Mucosa of gallbladder (tissue), 1 donor: Measurements from ENCODE around the gene BCAR3. TPM values are rescaled to one million over a fixed set of nuclear protein-coding genes. Genes with fewer than 3 reads are reported as not detected.
"Not testable (repeated sequence)": the region's sequence is repeated elsewhere in the genome, so short reads cannot be mapped to it uniquely, and the experiment has no call there.

ENCODE experiments used
- DNase-seq: peaks from one replicate; pipeline ENCODE4 v3.0.0-alpha.2; 2020; ENCODE audit warnings: low spot score
- total RNA-seq: library from RNA; stranded (reverse); gene quantifications from one replicate; pipeline ENCODE4 v1.2.1, GENCODE V29; 2021
- donor health status: DM: no; HTN: no; CAD: no.

BCAR3 gene
- total RNA-seq, 1 donor from 2014 or later = 51.8 TPM

DNA sequence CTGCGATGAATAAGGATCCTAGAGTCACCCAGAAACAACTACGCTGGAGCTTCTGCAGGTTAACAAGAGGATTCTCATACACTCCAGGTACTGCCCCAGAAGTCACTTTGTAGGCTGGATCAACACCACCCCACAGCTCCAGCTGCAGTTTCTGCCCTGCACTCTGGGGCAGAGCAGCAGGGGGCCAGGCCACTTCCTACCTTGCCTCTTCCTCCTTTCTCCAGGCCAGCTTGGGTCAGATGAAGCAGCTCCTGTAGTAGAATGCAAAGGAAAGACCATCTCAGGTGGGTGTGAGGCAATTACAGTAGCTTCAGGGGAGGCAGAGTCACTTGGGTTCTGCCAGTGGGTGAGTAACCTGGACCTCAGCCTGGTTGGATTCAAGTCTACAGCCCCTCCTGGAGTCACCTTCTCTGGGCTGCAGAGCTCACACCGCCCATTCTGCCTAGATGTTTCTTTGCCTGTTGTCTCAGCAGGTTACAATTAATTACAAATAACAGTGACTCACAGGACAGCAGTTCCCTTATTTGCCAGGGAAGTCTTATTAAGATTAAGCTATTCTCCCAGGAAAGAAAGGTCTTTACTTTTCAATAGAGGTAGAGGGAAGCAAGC is 24.4 kb upstream of the BCAR3 start:
- DNase-seq = no peak

DNA sequence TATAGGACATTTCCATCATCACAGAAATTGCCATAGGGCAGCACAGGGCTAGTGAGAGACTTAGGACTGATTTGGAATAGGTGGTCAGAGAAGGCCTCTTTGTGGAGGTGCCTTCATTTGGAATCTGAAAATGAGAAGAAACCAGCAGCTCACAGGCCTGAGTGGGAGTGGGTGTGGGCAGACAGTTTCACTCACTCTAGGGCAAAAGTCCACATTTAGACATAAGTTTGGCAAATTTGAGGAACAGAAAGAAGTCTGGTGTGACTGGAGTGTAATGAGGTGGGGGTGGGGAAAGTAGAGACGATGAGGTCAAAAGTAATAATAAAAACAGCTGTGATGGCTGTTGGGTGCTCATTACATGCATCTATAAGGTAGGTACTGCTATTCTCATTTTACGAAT is 22.4 kb upstream of the BCAR3 start:
- no peak for DNase-seq

DNA sequence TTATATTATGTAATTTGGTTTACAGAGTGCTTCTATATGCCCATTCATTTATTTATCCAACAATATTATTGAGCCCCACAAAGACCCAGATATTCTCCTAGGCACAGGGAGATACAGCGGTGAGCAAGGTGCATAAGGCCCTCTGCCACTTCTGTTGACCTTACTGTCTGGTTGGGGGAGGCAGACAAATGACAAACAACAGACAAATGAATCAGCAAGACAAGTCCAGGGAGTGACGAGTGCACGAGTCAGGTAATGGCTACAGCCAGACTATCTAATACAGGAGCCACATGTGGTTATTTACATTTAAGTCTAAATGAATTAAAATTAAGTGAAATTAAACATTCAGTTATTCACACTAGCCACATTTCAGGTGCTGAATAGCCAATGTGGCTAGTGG is 22.0 kb upstream of the BCAR3 start:
- DNase-seq = no peak

DNA sequence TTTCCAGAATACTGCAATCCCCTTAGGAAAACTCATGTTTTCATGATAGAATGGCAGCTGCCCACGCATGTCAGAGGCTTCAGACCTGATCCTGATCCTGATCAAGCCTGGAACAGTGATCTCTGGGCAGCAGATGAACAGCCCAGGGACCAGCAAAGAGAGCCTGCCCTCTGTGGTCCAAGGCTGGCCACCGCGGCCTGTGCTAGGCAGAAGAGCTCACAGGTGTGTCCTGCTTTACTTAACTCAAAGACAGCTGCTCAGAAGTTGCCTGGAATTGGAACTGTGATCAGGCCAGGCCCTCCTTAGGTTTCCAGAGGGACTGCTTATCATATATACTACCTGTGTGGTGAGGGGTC is 21.2 kb upstream of the BCAR3 start:
- DNase-seq = no peak

DNA sequence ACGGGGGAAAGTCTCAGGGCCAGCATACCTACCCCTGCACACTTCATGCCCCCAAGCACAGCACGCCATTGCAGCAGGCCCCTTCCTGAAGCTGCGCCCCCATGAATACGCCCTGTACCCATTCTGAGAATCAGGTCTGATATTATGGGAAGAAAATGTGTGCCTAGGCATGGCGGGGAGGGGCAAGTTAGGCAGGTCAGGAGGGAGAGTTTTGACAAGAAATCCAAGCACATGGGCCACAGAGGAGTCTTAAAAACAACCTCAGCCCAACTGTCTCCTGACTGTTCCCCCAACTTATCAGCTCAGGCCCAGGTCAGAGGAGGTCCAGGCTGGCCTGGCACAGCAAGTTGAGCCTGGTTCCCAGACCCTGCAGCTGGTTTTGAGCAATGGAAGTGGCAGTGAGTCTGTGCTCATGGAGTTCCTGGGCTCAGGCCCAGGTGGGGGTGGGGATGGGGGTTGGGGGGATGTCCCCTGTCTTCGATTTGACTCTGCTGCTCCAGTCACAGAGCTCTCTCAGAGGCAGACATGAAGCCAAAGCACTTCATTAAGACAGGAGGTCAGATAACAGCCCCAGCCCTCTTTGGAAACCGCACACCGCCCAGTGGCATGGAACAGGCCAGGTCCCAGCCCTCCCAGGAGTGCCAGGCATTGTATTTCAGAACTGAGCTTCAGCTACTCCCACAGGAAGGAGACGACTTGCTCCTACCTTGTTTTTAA is 20.6 kb upstream of the BCAR3 start:
- no peak for DNase-seq

DNA sequence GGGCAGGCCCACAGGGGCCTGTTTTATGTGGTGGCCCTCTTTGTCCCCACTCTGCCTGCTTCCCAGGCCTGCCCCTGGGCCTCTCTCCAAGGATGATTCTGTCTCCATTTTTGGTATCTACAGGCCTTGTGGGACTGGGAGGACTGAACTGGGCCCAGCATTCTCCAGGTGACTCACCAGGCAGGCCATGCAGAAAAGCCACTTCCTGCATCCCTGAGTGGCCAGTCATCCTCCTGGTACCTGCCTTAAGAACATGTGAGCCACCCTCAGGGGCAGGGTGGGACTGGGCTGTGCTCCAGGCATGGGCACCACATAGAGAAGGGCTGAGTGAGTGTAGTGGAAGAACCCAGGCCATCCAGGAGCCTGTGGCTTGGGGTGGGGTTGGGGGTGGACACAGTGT is 20.0 kb upstream of the BCAR3 start:
- DNase-seq = no peak

DNA sequence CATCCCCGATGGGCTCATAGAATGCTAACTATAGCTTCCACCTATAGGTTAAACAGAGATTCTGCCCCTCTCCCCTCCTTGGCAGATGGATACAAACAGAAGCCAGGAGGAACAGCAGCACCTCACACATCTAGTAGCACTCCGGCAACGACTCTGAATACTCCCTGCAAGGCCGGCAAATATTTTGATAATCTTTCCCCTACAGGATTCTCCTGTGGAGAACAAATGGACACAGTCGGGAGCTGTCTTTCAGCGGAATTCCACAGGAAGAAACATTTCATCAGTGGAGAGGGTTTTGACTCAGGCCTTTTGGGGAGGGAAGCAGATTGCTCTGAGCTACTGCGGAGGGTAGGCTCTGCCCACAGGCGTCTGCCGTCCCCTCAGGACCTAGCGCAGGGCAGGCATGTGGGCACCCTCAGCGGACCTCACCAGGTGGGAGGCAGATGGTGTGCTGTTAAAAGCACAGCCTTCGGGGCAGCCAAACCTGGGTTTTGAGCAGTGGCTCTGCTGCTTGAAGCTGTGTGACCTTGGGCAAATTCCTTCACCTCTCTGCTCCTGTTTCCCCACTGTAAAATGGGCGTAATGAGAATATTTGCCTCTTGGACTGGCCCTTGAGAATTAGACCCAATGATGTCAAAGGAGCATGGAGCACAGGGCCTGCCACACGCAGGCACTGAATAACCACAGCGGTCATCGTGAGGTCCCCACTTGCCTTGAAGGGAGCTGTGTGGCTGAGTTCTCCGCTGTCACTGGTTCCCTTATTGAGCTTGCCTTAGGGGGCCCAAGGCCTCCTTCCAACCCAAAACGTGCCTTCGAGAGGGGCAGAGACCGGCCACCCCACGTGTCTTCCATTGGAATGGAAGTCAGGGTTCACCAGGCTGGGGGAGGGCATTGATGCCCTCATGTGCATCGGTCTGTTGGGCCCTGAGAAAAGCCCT is 19.2 kb upstream of the BCAR3 start:
- DNase-seq = no peak

DNA sequence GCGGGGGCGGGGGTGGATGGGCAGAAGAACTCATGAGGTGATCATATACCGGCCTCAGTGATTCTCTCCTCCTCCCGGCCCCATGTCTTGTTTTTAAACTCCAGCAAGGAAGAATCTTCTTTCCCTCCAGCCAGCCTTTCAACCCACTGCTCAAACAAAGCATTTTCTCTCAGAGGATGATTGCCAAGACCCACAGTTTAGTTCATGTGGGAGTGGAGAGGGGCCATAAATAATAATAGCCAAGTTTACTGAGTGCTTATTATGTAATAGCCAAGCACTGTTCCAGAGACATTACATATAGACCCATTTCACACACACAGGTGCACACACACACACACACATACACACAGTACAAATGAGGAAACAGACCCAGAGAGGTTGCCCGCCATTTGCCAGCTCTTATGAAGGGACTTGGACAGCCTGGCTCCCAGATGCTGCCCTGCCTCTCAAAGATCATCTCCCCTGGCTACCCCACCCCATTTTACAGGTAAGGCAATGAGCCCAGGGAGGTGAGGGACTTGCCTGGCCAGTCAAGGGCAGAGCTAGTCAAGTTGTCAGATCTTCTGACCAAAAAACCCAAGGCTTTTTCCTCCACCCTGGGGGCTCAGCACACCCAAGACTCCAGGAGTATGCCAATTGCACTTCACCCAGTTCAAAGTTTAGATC is 18.0 kb upstream of the BCAR3 start:
- no peak for DNase-seq

DNA sequence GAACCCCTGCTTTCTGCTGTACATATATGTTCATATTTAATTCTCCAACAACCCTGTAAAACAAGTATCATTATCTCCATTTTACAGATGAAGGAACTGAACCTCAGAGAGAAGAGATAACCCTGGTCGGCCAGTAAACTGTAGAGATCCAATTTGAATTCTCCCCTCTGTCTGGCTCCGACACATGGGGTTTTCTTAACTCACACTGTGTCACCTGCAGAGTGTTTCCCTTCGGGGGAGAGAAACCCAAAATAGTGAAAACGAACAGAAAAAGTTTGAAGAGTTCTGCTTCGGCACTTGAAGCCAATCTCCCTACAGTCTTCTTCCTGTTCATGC is 17.4 kb upstream of the BCAR3 start:
- DNase-seq = no peak

DNA sequence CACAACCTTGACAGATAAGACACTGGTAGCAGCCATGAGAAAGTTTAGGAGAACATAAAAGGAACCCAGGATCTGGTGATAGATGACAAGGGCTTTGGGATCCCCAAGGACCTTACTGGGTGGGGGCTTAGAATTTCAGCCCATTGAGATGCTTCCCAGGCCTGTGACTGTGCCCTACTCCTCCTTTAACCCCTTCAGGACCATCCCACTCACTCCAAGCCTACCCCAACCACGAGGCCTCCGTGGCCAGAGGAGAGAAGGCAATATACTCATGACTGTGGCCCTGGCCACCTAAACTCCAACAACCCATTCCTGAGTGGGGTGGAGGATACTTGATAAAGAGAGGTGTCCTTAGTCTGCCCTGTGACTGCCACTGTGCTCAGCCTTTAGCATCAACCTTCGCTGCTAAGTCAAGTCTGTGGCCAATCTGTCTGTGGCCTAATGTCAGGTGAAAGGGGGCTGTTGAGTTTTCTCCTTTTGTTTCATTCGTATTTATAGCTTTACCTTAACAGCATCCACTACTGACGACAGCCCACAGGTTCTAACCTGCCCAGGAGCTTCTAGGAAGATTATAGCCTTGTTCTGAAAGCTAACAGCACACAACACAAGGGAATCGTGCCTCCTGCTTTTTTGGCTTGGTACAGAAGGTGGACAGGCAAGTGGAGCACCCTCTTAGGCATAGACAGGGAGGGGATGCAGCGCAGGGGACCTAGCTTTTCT is 16.9 kb upstream of the BCAR3 start:
- DNase-seq = no peak

DNA sequence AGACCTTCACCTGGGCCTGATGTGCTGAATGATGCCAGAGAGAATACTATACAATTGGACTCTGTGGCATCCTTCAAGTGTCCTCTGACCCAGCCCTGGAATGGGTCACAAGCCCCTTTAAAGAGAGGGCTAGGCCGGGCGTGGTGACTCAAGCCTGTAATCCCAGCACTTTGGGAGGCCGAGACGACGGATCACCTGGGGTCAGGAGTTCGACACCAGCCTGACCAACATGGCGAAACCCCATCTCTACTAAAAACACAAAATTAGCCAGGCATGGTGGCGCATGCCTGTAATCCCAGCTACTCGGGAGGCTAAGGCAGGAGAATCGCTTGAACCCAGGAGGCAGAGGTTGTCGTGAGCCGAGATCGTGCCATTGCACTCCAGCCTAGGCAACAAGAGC is 15.9 kb upstream of the BCAR3 start:
- not testable (repeated sequence) for DNase-seq

DNA sequence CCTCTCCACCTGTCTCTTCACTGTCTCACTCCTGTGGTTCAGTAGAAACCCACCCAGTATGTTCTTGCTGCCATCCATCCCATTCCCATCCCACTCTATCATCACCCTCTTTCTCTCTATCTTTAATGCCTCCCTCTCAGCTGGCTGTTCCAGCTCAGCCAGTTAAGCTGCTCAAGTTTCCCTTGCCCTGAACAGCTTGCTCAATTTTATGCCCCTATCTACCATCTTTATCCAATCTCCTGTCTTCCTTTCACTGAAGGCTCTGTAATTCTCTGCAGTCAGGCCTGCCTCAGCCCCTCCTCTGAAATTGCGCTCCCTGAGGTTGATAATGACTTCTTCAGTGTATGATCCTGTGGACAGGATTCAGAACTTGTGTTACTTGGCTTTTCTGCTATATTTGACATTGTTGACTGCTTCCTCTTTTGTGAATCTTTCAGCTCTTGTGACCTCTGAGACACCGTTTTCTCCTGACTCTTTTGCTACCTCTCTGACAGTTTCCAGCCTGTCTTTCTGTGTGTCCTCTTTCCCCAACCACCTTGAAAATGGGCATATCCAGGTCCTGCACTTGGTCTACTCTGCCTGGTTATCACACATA is 13.9 kb upstream of the BCAR3 start:
- DNase-seq = no peak

DNA sequence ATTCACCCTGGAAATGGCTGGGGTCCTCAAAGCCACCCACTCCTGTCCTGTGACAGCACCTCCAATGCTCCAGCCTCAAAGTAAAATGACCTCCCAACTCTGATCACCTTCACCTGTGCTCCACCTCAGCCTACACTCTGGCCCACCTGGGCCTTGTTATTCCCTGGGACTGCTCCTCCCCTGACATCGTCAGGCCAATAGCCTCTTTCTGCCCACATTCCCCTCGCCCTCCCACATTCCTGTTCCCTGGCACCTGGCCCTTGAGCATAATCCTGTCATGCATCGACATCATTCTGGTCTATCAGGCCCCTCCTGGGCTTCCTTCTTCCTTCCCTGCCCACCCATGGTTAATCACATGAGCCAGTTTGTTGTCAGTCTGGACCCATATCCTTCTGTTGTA is 13.2 kb upstream of the BCAR3 start:
- no peak for DNase-seq

DNA sequence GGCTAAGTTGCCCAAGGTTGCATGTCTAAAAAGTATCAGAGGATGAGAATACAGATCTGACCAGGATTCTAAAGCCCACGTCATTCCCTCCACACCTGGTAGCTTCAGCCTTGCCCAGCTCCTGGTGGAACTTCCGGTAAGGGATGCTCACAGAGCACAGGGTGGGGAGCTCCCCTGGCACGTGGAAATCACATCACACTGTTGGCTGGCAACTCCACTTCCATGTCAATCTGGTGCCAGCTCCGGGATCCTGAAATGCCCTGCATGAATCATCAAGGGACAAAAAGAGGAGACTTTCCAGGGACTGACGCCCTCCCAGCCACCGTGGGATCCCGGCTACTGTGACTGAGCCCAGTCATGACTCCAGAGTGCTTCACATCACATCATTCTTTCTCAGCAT is 12.4 kb upstream of the BCAR3 start:
- DNase-seq = no peak

DNA sequence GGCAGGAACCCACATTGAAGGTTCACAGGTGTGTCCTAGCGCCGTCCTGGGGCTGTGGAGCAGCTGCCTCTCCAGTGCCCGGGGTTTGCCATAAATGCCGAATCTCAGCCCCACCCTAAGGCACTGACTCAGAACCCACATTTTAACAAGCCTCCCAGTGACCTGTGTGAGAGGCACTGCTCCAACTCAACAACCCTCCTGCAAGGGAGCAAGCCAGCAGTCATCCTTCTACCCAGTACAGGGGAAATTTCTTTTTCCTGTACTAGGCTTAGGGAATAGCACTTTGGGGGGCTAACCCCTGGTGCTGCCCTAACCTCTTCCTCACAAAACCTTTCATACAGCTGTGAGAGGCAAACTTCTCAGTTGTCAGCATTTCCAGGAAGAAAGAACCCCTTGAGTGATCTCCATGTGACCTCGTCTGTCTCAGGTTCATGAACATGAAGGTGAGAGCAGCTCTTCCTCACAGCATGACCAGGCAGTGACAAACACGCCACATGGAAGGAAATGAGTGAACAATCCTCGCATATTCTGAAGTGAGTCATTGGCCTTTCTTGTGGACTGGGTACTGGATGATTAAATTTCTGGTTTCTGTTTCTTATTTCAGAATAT is 11.4 kb upstream of the BCAR3 start:
- DNase-seq = no peak

DNA sequence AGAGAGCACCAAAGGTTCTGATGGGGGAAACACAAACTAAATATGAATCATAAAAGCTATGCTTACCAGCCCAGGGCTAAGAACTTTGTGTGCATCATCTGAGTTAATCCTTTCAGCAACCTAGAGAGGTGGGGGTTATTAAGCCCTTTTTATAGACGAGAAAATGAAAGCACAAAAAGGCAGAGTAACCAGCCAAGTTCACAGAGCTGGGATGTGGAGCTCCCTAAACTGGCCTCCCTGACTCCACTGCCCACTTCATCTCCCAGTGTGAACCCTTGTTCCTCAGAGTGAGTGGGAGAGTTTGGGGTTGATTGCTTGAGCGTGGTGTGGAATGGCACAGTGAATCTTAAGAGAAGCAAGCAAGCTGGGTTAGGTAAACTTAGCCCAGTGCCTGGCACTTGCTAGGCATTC is 10.8 kb upstream of the BCAR3 start:
- no peak for DNase-seq

DNA sequence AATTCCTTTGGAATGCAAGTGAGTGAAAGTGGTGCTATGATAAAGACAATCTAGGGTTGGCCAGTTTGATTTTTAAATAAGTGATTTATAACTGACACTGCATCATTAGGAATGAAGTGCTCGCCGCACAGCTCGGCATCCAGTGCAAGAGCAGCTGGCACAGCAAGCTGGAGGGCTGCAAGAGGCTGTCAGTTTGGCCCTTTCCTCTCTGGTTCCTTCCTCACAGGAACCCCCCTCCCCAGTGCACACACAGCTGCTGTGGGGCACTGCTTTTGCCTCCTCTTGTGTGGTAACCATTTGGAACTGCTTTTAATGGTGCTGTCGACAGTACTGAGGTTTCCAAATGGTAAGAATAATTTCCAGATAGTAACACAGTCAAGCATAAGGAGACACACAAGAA is 10.4 kb upstream of the BCAR3 start:
- no peak for DNase-seq

DNA sequence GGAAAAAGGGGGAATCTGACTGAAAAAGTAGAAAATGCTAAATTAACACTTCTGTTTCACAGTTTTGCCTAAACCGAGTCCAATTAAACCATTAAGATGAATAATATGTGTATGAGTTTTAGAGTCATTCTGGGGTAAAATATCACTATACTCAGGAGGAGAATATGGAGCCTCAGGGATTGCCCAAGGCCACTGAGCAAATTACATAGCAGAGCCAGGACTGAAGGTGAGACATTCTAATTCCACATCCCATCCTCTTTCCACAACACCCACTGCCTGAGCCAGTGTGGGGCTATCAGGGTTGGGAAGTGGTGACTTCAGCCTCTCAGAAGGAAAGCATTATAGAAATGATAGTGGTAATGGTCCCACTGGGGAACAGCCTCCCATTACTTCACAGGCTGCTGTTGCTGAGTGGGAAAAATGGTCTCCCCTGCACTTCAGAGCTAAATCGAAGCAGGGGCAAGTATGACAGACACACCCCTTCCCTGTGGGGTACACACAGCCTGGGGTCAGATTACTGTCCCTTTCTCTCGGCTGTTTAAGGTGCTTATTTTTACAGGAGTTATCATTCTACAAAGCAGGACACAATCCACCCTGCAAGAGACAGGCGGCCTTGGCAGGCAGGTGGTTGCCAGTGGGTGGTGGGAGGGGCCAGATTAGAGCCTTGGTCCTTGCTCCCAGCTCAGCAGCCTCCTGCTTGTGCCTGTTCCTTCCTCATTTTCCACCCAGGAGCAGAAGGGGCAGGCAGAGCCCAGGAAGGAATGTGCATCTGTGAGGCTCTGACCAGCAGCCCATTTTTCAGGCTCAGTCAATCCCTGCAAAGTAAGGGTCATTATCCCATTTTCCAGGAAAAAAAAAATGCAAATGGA is 9.5 kb upstream of the BCAR3 start:
- no peak for DNase-seq

DNA sequence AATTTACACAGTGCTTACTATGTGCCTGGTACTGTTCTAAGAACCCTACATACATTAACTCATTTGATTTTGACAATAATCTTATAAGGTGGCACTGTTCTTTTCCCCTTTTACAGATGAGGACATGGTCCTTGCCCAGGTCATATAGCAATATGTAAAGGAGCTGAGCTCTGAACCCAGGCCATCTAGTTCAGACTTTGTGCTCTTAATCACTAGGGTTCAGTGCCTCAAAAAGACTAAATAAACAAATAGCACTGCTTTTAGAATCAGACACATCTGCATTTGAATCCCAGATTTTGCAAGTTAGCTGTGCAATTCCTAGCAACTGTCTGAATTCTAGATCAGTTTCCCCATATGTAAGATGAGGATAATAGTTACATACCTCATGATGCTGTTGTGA is 8.7 kb upstream of the BCAR3 start:
- DNase-seq = no peak
